Hematopoietic multipotent progenitor cell treated with erythropoietin and hydrocortisone succinate and interleukin-3 and kit ligand, for 15 days (in vitro differentiated cells): ENCODE data around the gene CENPW.

Experiments
- DNase-seq: peaks from one replicate; pipeline ENCODE4 v3.0.0-alpha.2; 2015; ENCODE audit warnings: low spot score

CENPW gene

DNA sequence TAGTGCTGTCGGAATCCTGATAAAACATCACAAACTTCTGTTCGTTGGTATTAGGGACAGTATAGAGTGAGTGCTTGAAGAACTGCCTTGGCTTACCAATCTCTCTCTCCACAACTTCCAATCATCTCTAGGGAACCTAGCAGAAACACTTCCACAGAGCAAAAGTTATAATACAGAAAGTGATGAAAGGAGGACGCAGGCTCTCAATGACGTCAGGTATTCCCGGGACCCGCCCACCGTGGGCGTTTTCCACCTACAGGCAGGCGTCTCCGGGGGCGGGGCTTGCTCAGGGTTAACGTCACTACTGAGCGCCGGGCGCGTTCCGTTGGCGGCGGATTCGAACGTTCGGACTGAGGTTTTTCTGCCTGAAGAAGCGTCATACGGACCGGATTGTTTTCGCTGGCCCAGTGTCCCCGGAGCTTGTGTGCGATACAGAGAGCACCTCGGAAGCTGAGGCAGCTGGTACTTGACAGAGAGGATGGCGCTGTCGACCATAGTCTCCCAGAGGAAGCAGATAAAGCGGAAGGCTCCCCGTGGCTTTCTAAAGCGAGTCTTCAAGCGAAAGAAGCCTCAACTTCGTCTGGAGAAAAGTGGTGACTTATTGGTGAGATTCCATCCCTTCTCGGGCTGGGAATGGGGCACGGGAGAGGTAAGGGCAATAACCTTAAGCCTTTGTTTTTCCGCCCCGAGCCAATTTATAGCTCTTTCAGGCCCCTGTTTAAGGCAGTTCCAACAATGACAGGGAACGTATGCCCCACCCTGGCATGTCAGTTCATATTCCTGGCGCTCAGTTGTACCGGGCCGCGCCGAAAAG, at the start of gene CENPW:
TSS of gene CENPW (plus strand) at position 320 of the 814 bp plus-strand sequence. CDS start at position 479, 159 bp downstream.
- DNase-seq: peak; percentile 94

DNA sequence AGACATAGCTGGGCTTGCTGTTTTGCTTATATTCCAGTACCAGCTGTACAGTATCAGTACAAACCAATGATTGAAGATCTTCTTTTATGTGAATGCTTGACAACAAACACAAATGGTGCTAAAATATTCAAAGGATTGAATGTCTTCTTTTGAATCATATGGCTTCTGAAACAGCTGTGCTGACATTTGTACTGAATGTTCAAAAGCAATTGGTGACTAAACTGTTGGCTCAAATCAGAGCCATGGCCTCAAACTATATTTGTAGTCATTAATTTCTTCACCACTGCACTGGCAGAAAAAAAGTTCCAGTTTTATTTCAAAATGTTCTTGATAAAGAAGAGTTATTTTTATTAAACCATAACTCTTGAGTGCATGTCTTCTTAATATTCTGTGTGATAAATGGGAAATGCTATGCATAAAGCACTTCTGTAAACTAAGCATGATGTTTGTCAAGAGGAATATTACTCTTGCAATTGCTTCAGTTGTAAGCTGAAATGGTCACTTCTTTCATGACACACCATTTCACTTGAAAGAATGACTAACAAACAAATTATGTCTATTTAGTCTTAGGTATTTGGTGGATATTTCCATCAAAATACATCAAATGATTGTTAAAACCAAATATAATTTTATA, 45.9 kb upstream of the CENPW start:
- no peak for DNase-seq

DNA sequence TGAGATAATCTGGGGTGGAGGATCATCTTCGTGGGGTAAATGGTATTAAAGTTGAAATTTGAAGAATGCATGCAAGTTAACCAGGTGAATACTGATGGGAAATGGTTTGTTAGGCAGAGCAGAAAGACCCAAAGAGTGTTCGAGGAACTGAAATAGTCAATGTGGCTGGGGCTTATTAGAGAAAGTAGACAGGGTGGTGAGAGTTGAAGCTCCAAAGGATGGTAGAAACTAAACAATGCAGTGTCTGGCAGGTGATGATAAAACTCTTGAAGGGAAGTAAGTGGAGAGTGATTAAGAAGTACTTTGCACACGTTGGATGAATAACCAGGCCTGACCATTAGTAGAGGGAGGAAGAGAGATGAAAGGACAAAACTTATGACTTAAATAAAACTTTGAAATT, 39.8 kb upstream of the CENPW start:
- no peak for DNase-seq

DNA sequence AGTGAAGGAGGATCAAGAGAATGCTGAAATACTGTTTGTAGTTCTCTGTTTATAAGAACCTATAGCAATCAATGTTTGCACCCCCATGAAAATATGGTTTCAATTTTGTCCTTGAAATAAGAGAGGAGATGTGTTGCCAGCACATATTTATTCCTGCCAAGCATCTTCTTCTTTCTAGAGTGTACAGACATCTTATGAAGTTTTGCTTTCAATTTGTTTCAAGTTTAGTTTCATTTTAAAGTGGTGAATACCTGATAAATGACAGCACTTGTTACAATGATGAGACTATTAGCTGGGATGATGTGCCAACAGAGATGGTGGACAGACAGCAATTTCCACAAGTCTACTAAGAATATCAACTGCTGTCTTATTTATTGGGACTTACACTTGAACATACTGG, 39.2 kb upstream of the CENPW start:
- DNase-seq: no peak

DNA sequence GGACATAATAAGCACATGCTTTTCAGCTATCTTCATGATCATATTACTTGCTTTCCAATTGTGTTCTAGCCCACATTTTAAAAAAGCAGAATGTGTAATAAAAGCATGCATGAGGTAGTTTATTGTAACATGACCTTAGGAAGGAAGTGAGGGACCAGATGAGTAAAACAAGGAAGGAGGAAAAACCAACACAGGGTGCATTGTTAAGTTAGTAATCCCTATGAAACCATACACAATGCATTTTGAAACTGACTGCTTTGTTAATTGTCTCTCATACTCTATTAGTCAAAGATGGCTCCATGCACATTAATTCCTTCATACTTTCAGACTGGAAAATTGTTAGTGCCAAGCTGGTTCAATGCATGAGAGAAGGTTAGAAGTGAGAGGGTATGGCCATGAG, 37.7 kb upstream of the CENPW start:
- DNase-seq: no peak

DNA sequence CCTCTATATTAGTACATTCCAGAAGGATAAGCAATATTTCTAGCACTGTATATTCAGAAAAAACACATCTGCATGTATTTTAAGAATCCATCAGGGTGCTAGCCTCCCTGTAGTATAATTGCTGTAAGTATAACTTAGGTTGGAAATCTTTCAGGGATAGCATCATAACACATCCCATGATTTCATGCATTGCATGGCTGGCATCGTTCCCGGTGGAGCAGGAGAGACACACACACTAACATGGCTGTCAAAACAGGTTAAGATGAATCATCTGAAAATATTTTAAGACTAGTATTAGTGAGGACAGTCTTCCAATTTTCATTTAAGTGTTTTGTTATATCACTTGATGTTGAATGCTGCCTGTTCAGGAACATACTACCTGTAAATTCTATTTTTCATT, 32.1 kb upstream of the CENPW start:
- no peak for DNase-seq

DNA sequence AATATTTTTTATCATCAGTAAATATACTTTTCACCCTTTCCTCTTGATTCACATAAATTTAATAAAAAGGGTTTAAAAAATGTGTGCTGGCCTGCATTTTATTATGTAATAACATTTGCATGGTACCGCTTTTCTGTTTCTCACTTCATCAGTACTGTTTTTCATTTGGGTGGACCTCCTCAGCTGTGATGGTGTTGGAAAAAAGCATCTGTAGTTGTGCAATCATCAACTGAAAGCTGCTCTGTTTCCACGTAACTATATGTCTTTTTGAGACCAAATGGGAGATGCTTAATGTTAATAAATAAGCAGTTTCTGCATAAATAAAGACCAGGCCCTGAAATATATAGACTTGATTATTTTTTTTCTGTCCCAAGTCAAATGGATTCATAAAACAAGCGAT, 31.6 kb upstream of the CENPW start:
- DNase-seq: no peak

DNA sequence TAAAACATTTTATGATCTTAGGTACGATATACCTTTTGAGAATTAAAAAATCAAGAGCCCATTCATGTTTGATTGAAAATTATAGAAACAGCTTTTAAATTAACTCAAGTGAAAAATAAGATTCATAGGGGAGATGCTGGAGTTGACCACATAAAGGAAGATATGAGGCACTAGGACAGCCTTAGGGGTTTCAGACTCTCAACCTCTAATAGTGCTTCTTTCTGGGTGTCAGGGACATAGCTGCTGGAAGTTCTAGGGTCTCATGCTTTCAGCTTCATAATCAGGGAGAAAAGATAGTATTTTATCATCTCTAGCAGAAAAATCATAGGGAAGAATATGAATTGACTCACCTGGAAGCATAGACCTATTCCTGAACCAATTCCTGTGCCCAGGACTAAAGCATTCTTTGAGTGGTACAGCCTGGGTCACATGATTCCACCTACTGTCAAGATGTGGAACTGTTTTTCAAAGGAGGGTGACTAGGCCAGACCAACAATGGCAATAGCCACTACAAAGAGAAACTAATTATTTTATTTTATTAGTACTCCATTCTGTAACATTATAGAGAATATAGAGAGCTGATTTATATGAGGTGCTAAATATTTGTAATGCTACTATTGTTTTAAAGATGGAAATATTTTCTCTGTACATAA, 27.8 kb upstream of the CENPW start:
- no peak for DNase-seq

DNA sequence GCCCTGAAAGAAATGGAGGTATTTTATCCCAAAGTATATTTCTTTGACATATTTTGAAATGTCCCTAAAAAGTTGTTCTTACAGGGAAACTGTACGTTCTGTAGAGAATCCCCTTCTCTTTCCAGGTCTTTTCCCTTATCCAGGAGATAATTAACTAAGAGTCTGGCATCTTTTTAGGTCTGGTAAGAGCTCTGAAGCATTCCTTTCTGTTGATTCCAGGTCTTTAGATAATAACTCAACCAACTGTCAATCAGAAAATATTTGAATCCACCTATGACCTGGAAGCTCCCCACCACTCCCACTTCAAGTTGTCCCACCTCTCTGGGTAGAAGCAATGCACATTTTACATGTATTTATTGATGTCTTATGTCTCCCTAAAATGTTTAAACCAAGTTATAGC, 26.0 kb upstream of the CENPW start:
- DNase-seq: no peak

DNA sequence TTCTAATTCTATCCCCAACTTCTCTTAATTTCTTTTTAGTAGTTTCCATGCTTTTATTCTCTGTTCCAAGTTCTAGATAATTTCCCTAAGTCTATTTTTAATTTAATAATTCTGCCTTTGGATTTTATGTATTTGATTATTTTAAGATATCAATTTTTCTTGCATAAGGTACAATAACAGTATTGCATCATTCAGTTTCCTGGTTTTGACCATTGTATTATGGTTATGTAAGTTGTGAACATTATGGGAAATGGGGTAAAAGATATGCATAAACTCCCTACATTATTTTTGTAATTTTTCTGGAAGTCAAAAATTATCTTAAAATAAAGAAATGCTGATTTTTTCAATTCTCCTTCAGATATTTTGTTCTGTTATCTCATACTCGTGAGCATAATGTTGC, 21.1 kb upstream of the CENPW start:
- no peak for DNase-seq

DNA sequence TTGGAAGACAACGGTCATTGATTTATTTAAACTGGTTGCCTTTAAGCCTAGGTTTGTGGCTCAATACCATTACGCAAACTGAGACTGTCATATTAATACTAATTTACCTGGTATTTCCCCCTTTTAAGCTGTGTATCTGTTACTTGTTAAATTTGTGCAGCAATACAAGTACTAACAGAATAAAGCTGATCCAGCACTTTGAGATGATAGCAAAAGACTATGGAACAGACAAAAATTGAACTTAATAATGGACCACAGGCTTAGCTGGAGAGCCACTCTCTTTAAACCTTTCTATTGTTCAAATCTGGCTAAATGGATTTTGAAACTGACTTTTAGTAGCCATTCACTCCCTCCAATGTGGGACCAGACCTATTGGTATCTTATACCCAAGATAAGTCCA, 6.2 kb upstream of the CENPW start:
- DNase-seq: no peak

DNA sequence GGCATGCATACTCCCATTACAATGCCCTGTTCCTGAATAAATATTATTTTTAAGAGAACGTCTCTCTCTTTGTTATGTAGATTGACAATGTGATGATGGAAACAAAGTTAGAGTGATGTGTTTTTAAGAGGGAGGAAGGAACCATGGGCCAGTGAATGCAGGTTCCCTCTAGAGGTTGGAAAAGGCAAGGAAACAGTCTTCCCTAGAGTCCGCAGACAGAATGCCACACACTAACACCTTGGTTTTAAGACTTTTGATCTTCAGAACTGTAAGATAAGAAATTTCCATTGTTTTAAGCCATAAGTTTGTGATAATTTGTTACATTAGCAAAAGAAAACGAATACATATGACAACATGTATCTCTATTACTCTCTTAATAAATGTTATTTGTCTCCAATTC, 4.7 kb upstream of the CENPW start:
- DNase-seq: no peak

DNA sequence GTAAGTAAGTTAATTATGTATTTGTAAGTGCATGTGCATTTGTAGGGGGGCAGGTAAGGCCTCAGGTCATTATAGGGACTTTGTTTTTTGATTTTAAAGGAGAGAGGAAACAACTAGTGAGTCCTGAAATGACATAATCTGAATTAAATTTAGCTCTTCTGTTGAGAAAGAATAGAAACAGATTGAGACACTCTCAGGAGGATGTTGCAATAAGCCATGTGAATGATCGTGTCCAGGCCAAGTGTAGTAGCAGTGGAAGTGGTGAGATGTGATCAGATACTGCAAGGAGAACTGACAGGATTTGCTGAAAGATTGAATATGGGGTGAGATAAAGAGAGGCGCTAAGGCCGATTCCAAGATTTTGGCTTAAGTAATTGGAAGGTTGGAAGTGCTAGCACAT, 2.6 kb upstream of the CENPW start:
- no peak for DNase-seq

DNA sequence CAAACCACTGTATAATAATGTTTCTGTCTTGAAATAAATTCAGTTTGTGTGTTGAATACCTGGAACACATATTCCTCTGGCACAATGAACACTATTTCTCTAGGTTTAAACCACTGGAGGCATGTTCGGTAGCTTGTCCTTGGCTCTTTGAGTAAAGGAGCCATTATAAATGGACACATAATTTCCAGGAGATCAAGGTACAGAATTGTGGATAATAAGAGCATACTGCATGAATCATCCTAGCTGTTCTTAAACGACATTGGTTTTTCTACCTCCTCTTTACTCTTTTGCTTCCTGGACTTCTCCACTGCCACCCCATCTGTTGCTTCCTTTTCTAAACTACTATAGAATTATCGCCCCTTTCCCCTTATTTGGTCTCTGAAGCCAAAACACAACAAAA, 1.2 kb downstream of the CENPW start:
- DNase-seq: peak; percentile 6

DNA sequence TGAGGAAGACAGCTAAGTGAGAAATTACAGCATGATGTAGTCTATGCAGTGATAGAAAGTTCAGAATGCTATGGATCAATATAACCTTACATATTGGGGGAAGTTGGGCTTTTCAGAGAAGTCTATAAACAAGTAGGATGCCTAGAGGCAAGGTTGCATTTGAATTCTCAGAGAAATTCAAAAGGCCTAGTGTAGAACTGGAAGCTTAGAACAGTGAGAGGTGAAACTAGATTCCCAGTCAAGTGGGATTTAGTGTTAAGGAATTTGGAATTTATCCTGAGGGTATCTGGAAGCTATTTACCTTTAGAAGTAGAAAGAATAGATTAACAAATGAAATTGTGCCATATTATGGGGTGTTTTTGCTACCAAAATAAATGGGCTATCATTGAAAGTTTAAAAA, 4.3 kb downstream of the CENPW start:
- DNase-seq: no peak

DNA sequence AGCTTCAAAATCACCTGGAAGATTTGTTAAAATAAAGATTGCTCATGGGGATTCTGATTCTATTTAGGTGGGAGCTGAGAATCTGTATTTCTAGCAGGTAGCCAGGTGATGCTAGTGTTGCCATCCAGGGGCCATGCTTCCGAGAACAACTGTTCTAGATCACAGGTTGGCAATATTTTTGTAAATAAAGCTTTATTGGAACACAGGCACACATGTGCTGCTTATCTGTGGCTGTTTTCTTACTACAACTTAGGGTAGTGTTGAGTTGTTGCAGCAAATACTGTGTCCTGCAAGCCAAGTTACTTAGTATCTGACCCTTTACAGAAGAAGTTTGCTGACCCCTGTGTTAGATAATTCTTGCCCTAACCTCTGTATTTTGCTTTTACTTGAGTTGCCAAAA, 12.0 kb downstream of the CENPW start:
- DNase-seq: no peak

DNA sequence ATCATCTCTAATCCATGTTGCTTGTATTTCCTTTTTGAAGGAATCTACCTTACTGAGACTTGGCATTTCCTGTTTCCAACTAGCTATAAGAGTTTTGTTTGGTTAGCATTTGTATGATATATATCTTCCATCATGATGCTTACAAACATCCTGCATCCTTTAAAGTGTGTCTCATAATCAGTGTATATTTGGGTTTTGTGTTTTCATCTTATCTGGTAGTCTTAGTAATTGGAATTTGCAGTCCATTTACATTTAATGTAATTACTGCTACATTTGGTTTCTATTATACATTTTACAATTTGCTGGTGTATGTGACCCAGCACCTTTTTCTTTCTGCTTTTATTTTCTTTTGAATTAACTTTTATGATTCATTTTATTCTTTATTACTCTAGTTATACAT, 12.6 kb downstream of the CENPW start:
- no peak for DNase-seq

DNA sequence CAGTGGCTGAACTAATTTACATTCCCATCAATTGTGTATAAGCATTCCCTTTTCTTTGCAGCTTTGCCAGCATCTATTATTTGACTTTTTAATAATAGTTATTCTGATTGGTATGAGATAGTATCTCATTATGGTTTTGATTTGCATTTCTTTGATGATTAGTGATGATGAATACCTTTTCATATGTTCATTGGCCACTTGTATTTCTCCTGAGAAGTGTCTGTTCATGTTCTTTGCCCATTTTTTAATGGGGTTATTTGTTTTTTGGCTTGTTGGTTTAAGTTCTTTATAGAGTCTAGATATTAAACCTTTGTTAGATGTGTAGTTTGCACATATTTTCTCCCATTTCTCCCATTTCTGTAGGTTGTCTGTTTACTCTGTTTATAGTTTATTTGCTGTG, 16.6 kb downstream of the CENPW start:
- DNase-seq: no peak

DNA sequence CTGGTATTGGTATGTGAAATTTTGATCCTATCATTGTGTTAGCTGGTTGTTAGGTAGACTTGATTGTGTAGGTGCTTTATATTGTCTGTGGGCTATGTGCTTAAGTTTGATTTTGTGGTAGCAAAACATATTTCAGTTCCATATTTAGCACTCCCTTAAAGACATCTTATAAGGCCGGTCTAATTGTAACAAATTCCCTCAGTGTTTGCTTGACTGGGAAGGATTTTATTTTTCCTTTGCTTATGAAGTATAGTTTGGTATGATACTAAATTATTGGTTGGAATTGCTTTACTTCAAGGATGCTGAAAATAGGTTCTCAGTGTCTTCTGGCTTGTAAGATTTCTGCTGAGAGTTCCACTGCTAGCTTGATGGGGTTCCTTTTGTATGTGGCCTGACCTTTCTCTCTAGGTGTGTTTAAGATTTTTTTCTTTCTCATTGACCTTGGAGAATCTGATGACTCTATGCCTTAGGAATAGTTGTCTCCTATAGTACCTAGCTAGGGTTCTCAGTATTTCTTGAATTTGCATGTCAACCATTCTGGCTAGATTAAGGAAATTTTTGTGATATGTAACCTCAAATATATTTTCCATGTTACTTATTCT, 20.1 kb downstream of the CENPW start:
- DNase-seq: no peak

DNA sequence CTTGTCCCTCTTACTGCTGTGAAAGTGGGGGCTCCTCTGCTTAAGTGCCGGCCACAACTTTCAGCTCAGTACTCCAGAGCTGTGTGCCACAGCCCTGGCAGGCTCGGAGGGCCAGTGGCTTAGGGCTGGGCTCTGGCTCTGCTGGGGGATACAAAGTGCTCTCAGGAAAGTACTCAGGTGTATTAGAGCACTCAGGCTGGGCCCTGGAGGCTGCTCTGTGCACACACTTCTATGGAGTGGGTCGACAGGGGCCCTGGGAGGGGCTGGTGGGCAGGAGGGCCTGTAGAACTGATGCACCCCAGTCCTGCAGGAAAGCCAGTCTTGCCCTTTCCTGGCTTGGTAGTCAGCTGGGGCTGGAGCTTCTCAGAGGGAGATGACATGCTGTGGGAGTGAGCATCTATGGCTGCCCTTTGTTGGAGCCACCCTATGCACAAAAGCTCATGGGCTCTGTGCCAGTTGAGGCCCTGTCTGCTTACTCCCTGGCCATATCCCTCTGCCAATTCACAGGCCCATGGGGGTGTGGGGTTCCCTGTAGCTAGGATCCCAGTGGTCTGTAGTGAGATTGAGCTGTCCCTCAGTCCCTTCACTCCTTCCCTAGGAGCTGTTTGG, 22.0 kb downstream of the CENPW start:
- no peak for DNase-seq

DNA sequence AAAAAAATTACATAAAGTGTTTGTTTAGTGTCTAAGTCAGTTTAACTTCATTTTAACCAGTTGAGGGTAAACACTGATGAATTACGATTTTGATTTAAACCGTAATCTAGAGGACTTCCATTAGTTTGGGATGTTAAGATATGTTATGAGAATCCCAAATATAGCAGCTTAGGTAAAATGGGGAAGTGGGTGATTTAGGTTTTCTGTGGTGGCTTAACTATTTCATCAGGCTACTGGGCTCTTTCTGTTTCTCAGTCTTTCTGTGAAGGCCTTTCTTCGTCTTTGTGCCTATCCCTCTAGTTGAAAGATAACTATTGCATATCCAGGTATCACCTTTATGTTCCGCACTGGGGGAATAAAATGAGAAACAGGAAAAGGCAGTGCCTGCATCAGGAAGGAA, 27.9 kb downstream of the CENPW start:
- DNase-seq: no peak

DNA sequence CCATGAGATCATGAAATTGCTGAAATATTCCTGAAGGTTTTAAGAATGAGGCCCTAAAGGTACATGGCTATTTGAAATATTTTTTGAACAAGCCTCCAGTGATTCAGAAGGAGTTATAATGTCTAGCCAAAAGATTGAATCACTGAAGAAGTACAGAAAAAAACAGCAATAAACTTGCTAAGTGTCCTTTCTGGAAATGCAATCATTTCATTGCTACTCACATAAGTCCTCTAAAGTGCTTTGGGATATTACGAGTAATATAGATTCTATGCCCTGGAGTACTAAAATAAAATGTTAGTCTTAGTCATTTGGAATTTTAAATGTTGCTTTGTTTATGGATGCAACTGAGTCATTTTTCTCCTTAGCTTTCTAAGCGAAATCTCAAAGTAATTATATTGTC, 32.7 kb downstream of the CENPW start:
- DNase-seq: no peak

DNA sequence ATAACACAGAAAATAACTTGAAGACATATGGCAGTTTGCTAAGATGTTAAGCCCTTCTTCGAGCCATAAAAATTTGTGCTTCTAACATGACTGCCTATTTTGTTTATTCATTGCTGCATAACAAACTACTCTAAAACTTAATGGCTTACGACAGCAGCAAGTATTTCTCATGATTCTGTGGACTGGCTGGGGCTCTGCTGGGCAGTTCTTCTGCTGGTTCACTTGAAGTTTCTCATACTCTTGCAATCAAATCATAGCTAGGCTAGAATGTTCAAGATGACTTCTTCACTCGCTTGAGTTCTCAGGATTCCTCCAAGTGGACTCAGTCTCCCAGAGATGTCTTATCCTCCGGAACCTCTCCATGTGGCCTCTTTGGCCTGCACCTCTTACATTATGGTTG, 33.4 kb downstream of the CENPW start:
- DNase-seq: no peak
